ENCODE data around the gene SOHLH2.

Gene SOHLH2, protein sequence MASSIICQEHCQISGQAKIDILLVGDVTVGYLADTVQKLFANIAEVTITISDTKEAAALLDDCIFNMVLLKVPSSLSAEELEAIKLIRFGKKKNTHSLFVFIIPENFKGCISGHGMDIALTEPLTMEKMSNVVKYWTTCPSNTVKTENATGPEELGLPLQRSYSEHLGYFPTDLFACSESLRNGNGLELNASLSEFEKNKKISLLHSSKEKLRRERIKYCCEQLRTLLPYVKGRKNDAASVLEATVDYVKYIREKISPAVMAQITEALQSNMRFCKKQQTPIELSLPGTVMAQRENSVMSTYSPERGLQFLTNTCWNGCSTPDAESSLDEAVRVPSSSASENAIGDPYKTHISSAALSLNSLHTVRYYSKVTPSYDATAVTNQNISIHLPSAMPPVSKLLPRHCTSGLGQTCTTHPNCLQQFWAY

DNA sequence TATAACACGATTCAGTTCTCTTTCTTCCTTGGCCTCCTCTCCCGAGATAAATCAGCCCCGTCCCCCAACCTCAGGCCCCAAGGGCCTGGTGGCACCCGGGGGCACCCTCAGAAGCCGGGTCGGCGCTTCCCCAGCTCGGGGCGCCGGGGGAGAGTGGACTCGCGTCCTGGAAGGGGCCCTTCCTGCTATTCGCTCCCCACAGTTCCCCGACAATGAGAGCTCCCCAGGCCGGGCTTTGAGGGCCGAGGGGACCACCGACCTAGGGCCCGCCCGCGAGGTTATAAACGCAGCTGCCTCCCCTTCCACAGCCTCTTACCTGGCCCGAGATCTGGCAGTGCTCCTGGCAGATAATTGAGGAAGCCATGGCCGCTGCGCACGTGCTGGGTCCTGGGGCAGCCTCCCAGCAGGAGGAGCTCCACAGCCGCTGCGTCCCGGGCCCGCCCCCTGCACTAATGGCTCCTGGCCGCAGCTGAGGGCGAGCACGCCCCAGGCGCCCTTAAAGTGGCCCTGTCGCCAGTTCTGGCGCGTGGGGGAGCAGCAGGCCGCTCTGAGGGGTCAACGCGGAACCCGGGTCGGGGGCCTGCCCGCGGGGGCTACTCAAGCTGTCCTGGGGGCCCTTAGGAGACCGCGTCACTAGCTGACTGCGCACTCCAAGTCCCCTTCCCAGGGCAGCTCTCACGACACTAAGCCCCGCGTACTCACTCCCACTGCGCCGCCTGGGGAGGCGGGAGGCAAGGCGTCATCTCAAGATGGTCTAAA is at the start of gene SOHLH2:
Gene SOHLH2, minus strand, starts transcription at position 394 of the 759 bp plus-strand sequence. Its CDS starts 30 bp downstream, at position 364.
- H3K27ac ChIP-seq (ENCODE audit: low read length): no peak within 1 kb of the TSS
- no peaks in the 10 kb centered on the region for H3K36me3 ChIP-seq (ENCODE audit: control insufficient read depth in 1 of 2, insufficient read depth in 2 of 2, low read length in 2 of 2)
- no peaks in the 10 kb centered on the region for H3K27me3 ChIP-seq (ENCODE audit: low read depth, low read length)
- no peaks in the 10 kb centered on the region for H3K4me1 ChIP-seq (ENCODE audit: control insufficient read depth in 1 of 2, insufficient read depth in 2 of 2, low read length in 2 of 2)
- H3K9me3 ChIP-seq (ENCODE audit: control insufficient read depth in 1 of 2, low read length in 2 of 2): peaks cover 0 to 4% of the 10 kb centered on the region in 2 donors
- no peak within 1 kb of the TSS for H3K4me3 ChIP-seq (ENCODE audit: low read depth in 1 of 2, low read length in 2 of 2)

- no peak overlapping the region for H3K4me3 ChIP-seq (ENCODE audit: low read depth in 1 of 2, low read length in 2 of 2)
- H3K4me1 ChIP-seq (ENCODE audit: control insufficient read depth in 1 of 2, insufficient read depth in 2 of 2, low read length in 2 of 2): no peaks in the 10 kb centered on the region
- H3K9me3 ChIP-seq (ENCODE audit: control insufficient read depth in 1 of 2, low read length in 2 of 2): no peaks in the 10 kb centered on the region
- no peaks in the 10 kb centered on the region for H3K27me3 ChIP-seq (ENCODE audit: low read depth, low read length)
- no peaks in the 10 kb centered on the region for H3K36me3 ChIP-seq (ENCODE audit: control insufficient read depth in 1 of 2, insufficient read depth in 2 of 2, low read length in 2 of 2)
- H3K27ac ChIP-seq (ENCODE audit: low read length): no peak overlapping the region
These were observed 47.6 kb upstream of the SOHLH2 start for GRCh38 chr13:36261976-36262375.

- no peak overlapping the region for H3K27ac ChIP-seq (ENCODE audit: low read length)
- H3K27me3 ChIP-seq (ENCODE audit: low read depth, low read length): no peaks in the 10 kb centered on the region
- H3K4me1 ChIP-seq (ENCODE audit: control insufficient read depth in 1 of 2, insufficient read depth in 2 of 2, low read length in 2 of 2): no peaks in the 10 kb centered on the region
- no peaks in the 10 kb centered on the region for H3K9me3 ChIP-seq (ENCODE audit: control insufficient read depth in 1 of 2, low read length in 2 of 2)
- no peak overlapping the region for H3K4me3 ChIP-seq (ENCODE audit: low read depth in 1 of 2, low read length in 2 of 2)
- no peaks in the 10 kb centered on the region for H3K36me3 ChIP-seq (ENCODE audit: control insufficient read depth in 1 of 2, insufficient read depth in 2 of 2, low read length in 2 of 2)
These were observed 46.7 kb upstream of the SOHLH2 start for GRCh38 chr13:36261011-36261410.

GRCh38 chr13:36259361-36260137 is 45.2 kb upstream of the SOHLH2 start:
- no peaks in the 10 kb centered on the region for H3K36me3 ChIP-seq (ENCODE audit: control insufficient read depth in 1 of 2, insufficient read depth in 2 of 2, low read length in 2 of 2)
- no peaks in the 10 kb centered on the region for H3K4me1 ChIP-seq (ENCODE audit: control insufficient read depth in 1 of 2, insufficient read depth in 2 of 2, low read length in 2 of 2)
- no peak overlapping the region for H3K27ac ChIP-seq (ENCODE audit: low read length)
- H3K27me3 ChIP-seq (ENCODE audit: low read depth, low read length): no peaks in the 10 kb centered on the region
- H3K4me3 ChIP-seq (ENCODE audit: low read depth in 1 of 2, low read length in 2 of 2): no peak overlapping the region
- H3K9me3 ChIP-seq (ENCODE audit: control insufficient read depth in 1 of 2, low read length in 2 of 2): no peaks in the 10 kb centered on the region

GRCh38 chr13:36258831-36259230 is 44.5 kb upstream of the SOHLH2 start:
- Histone ChIP-seq H3K9me3 (ENCODE audit: control insufficient read depth in 1 of 2, low read length in 2 of 2) (no peaks in the 10 kb centered on the region), H3K36me3 (ENCODE audit: control insufficient read depth in 1 of 2, insufficient read depth in 2 of 2, low read length in 2 of 2) (no peaks in the 10 kb centered on the region), H3K4me1 (ENCODE audit: control insufficient read depth in 1 of 2, insufficient read depth in 2 of 2, low read length in 2 of 2) (no peaks in the 10 kb centered on the region), H3K4me3 (ENCODE audit: low read depth in 1 of 2, low read length in 2 of 2) (no peak overlapping the region), H3K27me3 (ENCODE audit: low read depth, low read length) (no peaks in the 10 kb centered on the region), H3K27ac (ENCODE audit: low read length) (no peak overlapping the region)

DNA sequence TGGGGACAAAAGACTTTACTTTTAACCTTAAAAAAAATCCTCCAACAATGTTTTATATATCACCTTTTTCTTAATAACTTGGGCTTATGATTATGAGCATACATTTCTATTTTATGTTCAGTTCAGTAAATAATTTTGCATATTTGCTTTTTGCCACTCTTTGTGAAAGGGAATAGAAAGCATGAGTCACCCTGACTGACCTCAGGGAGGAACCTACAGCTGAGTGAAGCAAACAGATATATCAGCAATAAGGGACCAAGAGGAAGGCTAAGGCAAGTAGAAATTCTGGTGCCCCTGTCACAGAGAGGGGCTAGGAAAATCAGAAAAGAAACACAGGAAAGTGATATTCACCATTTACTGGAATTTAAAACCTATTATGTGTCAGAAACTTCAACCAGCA is 37.2 kb upstream of the SOHLH2 start:
- H3K27ac ChIP-seq (ENCODE audit: low read length): no peak overlapping the region
- no peaks in the 10 kb centered on the region for H3K27me3 ChIP-seq (ENCODE audit: low read depth, low read length)
- no peaks in the 10 kb centered on the region for H3K4me1 ChIP-seq (ENCODE audit: control insufficient read depth in 1 of 2, insufficient read depth in 2 of 2, low read length in 2 of 2)
- peaks cover 0 to 5% of the 10 kb centered on the region in 2 donors for H3K36me3 ChIP-seq (ENCODE audit: control insufficient read depth in 1 of 2, insufficient read depth in 2 of 2, low read length in 2 of 2)
- peaks cover 0 to 5% of the 10 kb centered on the region in 2 donors for H3K9me3 ChIP-seq (ENCODE audit: control insufficient read depth in 1 of 2, low read length in 2 of 2)
- no peak overlapping the region for H3K4me3 ChIP-seq (ENCODE audit: low read depth in 1 of 2, low read length in 2 of 2)

- Histone ChIP-seq H3K27me3 (ENCODE audit: low read depth, low read length) (no peaks in the 10 kb centered on the region), H3K9me3 (ENCODE audit: control insufficient read depth in 1 of 2, low read length in 2 of 2) (peaks cover 0 to 5% of the 10 kb centered on the region in 2 donors), H3K4me1 (ENCODE audit: control insufficient read depth in 1 of 2, insufficient read depth in 2 of 2, low read length in 2 of 2) (no peaks in the 10 kb centered on the region), H3K27ac (ENCODE audit: low read length) (no peak overlapping the region), H3K4me3 (ENCODE audit: low read depth in 1 of 2, low read length in 2 of 2) (no peak overlapping the region), H3K36me3 (ENCODE audit: control insufficient read depth in 1 of 2, insufficient read depth in 2 of 2, low read length in 2 of 2) (peaks cover 0 to 6% of the 10 kb centered on the region in 2 donors)
These were observed 36.7 kb upstream of the SOHLH2 start for GRCh38 chr13:36251017-36251416.

- no peaks in the 10 kb centered on the region for H3K4me1 ChIP-seq (ENCODE audit: control insufficient read depth in 1 of 2, insufficient read depth in 2 of 2, low read length in 2 of 2)
- H3K4me3 ChIP-seq (ENCODE audit: low read depth in 1 of 2, low read length in 2 of 2): no peak overlapping the region
- H3K27ac ChIP-seq (ENCODE audit: low read length): no peak overlapping the region
- H3K27me3 ChIP-seq (ENCODE audit: low read depth, low read length): no peaks in the 10 kb centered on the region
- H3K36me3 ChIP-seq (ENCODE audit: control insufficient read depth in 1 of 2, insufficient read depth in 2 of 2, low read length in 2 of 2): peaks cover 0 to 6% of the 10 kb centered on the region in 2 donors
- H3K9me3 ChIP-seq (ENCODE audit: control insufficient read depth in 1 of 2, low read length in 2 of 2): peaks cover 0 to 5% of the 10 kb centered on the region in 2 donors
These were observed 34.3 kb upstream of the SOHLH2 start for GRCh38 chr13:36248700-36249099.

- Histone ChIP-seq H3K27me3 (ENCODE audit: low read depth, low read length) (no peaks in the 10 kb centered on the region), H3K27ac (ENCODE audit: low read length) (no peak overlapping the region), H3K4me3 (ENCODE audit: low read depth in 1 of 2, low read length in 2 of 2) (no peak overlapping the region), H3K9me3 (ENCODE audit: control insufficient read depth in 1 of 2, low read length in 2 of 2) (peaks cover 0 to 5% of the 10 kb centered on the region in 2 donors), H3K4me1 (ENCODE audit: control insufficient read depth in 1 of 2, insufficient read depth in 2 of 2, low read length in 2 of 2) (no peaks in the 10 kb centered on the region), H3K36me3 (ENCODE audit: control insufficient read depth in 1 of 2, insufficient read depth in 2 of 2, low read length in 2 of 2) (peaks cover 0 to 6% of the 10 kb centered on the region in 2 donors)
These were observed 30.6 kb upstream of the SOHLH2 start for GRCh38 chr13:36244990-36245389.

- H3K4me3 ChIP-seq (ENCODE audit: low read depth in 1 of 2, low read length in 2 of 2): no peak overlapping the region
- H3K27me3 ChIP-seq (ENCODE audit: low read depth, low read length): no peaks in the 10 kb centered on the region
- H3K9me3 ChIP-seq (ENCODE audit: control insufficient read depth in 1 of 2, low read length in 2 of 2): peaks cover 0 to 5% of the 10 kb centered on the region in 2 donors
- no peaks in the 10 kb centered on the region for H3K4me1 ChIP-seq (ENCODE audit: control insufficient read depth in 1 of 2, insufficient read depth in 2 of 2, low read length in 2 of 2)
- no peak overlapping the region for H3K27ac ChIP-seq (ENCODE audit: low read length)
- peaks cover 0 to 6% of the 10 kb centered on the region in 2 donors for H3K36me3 ChIP-seq (ENCODE audit: control insufficient read depth in 1 of 2, insufficient read depth in 2 of 2, low read length in 2 of 2)
These were observed 29.7 kb upstream of the SOHLH2 start for GRCh38 chr13:36244073-36244472.

- Histone ChIP-seq H3K9me3 (ENCODE audit: control insufficient read depth in 1 of 2, low read length in 2 of 2) (peaks cover 0 to 5% of the 10 kb centered on the region in 2 donors), H3K4me1 (ENCODE audit: control insufficient read depth in 1 of 2, insufficient read depth in 2 of 2, low read length in 2 of 2) (no peaks in the 10 kb centered on the region), H3K36me3 (ENCODE audit: control insufficient read depth in 1 of 2, insufficient read depth in 2 of 2, low read length in 2 of 2) (peaks cover 0 to 6% of the 10 kb centered on the region in 2 donors), H3K4me3 (ENCODE audit: low read depth in 1 of 2, low read length in 2 of 2) (no peak overlapping the region), H3K27me3 (ENCODE audit: low read depth, low read length) (no peaks in the 10 kb centered on the region), H3K27ac (ENCODE audit: low read length) (no peak overlapping the region)
These were observed 28.4 kb upstream of the SOHLH2 start for GRCh38 chr13:36242761-36243160.

Data from muscle layer of duodenum (tissue), 2 donors.